Muscle of leg (tissue), 11 donors: Measurements from ENCODE around the gene SORCS3. TPM values are rescaled to one million over a fixed set of nuclear protein-coding genes. Genes with fewer than 3 reads are reported as not detected.

Experiments used
- DNase-seq: peaks from one replicate; pipeline ENCODE4 v3.0.0; 2013
- H3K27ac ChIP-seq: one replicate; pipeline ENCODE4 v1.5.1; 2013; ENCODE audit warnings: mild to moderate bottlenecking, low read length, control low read depth
- H3K27me3 ChIP-seq: one replicate; pipeline ENCODE4 v1.6.1; 2013; ENCODE audit warnings: low read length; ENCODE audit not compliant: control insufficient read depth, insufficient read depth
- H3K36me3 ChIP-seq: one replicate; pipeline ENCODE4 v1.6.1; 2013; ENCODE audit warnings: low read length; ENCODE audit not compliant: control insufficient read depth, insufficient read depth
- H3K4me1 ChIP-seq: one replicate; pipeline ENCODE4 v1.6.1; 2013; ENCODE audit warnings: low read length; ENCODE audit not compliant: control insufficient read depth, insufficient read depth
- H3K4me3 ChIP-seq: one replicate; pipeline ENCODE4 v1.5.1; 2013; ENCODE audit warnings: low read length, control low read depth
- H3K9me3 ChIP-seq: replicated peaks from 2 replicates; pipeline ENCODE4 v1.6.1; 2013; ENCODE audit warnings: low read depth, low read length; ENCODE audit not compliant: control insufficient read depth
- WGBS: methylation state at CpG from one replicate; pipeline ENCODE4 v1.1.5; 2013; ENCODE audit warnings: missing lambda C conversion rate; ENCODE audit not compliant: insufficient coverage; 5-methylcytosine and 5-hydroxymethylcytosine counted together
- polyA plus RNA-seq, 8 donors: library from polyadenylated mRNA; unstranded; fragments of 120-200 nt; gene quantifications; one replicate each; pipeline versions ENCODE4 v1.2.1 to v1.2.3, GENCODE V29; 2013; ENCODE audit warnings: inconsistent platforms in 1 of 8, low replicate concordance in 1 of 8; ENCODE audit not compliant: insufficient read length in 8 of 8, insufficient read depth in 1 of 8
- total RNA-seq: library from RNA; stranded (reverse); fragments of 120-200 nt; gene quantifications from one replicate; pipeline ENCODE4 v1.2.4, GENCODE V29; 2013

Gene SORCS3
- total and polyA plus RNA-seq, 9 donors: 0.03 to 0.36 (median 0.13) TPM; not detected in 1

DNA sequence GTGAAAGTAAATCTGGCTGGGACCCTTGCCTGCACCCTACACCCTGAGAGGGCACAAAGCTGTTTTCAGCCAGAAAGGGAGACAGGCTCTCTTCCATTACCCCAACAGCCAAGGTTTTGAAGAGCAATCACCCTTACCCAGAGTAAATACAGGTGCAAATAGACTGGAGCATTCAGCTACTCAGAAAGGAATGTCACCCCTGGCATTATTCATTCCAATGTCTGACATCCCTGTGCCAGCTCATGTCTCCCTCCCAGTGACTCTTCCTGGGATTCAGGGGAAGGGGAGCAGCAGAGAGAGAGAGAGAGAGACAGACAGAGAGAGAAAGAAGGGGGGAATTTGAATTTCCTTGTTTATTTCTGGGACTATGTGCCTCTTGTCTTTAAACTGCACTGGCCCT lies 611.8 kb downstream of the SORCS3 start:
- Histone ChIP-seq H3K4me1 (no peaks in the 10 kb centered on the region), H3K27ac (no peak overlapping the region), H3K36me3 (no peaks in the 10 kb centered on the region), H3K4me3 (no peak overlapping the region), H3K9me3 (no peaks in the 10 kb centered on the region), H3K27me3 (no peaks in the 10 kb centered on the region)
- DNase-seq: no peak

DNA sequence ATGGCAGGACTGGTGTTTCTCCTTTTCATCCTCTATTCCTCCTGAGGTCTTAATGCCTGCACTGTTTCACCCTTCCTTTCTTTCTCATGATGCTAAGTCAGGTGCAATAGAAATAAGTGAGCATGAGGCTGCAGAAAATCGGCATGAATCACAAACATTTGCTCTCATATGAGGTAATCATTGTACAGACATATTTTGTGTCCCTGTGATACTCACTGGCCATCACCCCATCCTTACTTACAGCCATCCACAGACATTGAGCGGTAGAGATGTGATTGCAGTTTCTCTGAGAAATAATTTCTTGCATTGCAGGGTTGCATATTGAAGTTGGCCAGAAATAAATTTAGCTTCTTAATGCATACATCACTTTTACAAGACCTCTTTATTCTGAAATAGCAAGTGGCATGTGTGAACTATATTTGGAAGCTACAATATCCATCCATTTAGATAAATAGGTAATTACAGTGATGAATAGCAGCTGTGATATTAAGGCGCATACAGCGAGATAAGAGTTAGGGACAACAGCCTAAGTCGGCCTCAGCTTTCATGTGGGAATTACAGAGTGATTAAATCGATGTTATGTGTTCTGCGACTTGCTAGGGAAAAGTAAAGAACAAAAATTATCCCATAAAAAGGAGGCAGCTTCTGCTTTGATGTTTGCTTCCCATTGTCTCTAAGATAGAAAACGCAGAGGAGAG lies 612.6 kb downstream of the SORCS3 start:
- H3K27ac ChIP-seq: no peak overlapping the region
- 87% methylated on average over 4 of the region's 8 CpGs for WGBS
- no peaks in the 10 kb centered on the region for H3K4me1 ChIP-seq
- no peaks in the 10 kb centered on the region for H3K9me3 ChIP-seq
- H3K4me3 ChIP-seq: no peak overlapping the region
- no peaks in the 10 kb centered on the region for H3K27me3 ChIP-seq
- H3K36me3 ChIP-seq: no peaks in the 10 kb centered on the region
- no peak for DNase-seq

DNA sequence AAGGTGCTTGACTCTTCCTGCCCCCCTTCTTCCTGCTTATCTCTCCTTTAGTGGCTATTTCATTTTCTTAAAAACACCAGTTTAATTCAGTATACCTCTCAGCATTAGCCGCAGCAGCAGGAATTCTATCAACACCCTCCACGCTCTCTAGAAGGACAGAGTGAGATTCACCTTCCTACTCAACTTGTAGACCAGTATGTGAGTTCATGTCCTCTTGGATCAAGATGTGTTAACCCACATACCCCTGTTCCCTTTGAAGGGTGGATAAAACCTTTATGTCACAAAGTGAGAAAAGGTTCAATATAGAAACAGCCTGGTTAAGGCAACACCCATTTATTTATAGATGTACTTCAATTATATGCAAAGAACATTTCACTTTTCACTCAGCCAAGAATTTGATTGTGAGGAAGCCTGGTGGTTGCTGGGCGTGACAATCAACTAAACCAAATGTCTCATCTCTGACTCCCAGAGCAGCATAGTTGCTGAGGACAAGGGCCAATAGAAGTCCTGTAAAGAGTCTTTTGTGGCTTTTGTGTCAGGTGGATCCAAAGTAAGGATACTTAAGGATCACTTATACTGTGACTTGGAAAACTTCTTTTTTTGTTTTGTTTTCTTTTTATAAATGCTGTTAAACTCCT lies 617.1 kb downstream of the SORCS3 start:
- 73% methylated on average over 2 of the region's 3 CpGs for WGBS
- Histone ChIP-seq H3K27ac (no peak overlapping the region), H3K36me3 (no peaks in the 10 kb centered on the region), H3K9me3 (no peaks in the 10 kb centered on the region), H3K27me3 (no peaks in the 10 kb centered on the region), H3K4me1 (no peaks in the 10 kb centered on the region), H3K4me3 (no peak overlapping the region)
- no peak for DNase-seq

DNA sequence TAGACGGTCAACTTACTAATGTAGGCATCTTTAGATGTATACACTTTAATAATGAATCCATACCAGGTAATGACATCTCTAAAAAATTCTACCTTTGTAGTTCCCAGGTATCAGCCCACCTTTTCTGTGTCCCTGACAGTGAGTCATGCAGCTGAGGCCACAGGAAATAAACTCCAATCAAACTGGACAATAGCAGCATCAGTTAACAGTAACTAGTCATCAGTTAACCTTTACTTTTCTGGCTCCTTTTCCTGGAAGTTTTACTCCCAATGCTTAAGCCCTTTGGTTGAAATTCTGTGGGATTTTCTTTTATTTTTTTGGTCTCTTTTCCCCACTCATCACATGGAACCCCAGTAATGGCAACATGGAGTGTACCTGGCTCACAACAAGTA lies 617.6 kb downstream of the SORCS3 start:
- Histone ChIP-seq H3K36me3 (no peaks in the 10 kb centered on the region), H3K4me3 (no peak overlapping the region), H3K27me3 (no peaks in the 10 kb centered on the region), H3K27ac (no peak overlapping the region), H3K4me1 (no peaks in the 10 kb centered on the region), H3K9me3 (no peaks in the 10 kb centered on the region)
- no CpG with 5 or more reads among the region's 1 CpG for WGBS
- DNase-seq: no peak

DNA sequence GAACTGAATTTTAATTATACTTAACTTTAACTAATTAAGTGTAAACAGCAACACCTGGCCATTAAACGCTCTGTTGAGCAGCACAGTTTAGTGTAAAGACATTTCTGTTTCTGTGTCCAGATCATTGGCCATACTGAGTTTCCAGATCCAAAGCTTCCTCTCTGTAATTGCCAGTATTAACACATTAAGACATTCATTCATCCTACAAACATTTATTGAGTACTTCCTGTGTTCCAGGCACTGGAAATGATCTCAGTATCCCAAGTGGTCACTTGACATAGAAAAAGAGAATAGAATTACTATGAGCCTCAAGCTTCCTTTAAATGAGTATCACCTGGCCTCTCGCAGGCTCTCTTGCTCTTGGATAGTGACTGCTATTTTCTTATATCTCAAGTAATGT lies 618.1 kb downstream of the SORCS3 start:
- WGBS: 40% methylated on average over 1 of the region's 2 CpGs
- no peaks in the 10 kb centered on the region for H3K9me3 ChIP-seq
- no peaks in the 10 kb centered on the region for H3K4me1 ChIP-seq
- H3K36me3 ChIP-seq: no peaks in the 10 kb centered on the region
- H3K27me3 ChIP-seq: no peaks in the 10 kb centered on the region
- no peak overlapping the region for H3K27ac ChIP-seq
- no peak overlapping the region for H3K4me3 ChIP-seq
- peak; percentile 23 for DNase-seq

DNA sequence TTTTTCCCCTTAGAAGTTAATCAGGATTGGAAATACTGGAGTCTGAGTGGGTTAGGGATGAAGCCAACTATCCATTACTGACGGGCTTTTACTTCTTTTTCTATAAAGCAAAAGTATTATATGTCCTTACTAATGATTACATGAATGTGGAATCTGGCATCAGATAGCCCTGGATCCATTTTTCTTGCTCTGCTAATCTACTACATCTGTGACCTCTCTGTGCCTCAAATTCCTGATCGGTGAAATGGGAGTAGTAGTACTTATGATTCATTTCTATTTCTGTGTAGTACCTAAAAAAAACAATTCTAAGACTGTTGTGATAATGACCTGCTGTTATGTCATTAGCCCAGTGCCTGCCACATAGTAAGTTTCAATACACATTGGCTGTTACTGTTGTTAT lies 621.6 kb downstream of the SORCS3 start:
- no peaks in the 10 kb centered on the region for H3K27me3 ChIP-seq
- no peaks in the 10 kb centered on the region for H3K36me3 ChIP-seq
- H3K9me3 ChIP-seq: no peaks in the 10 kb centered on the region
- WGBS: no CpG with 5 or more reads among the region's 2 CpGs
- no peaks in the 10 kb centered on the region for H3K4me1 ChIP-seq
- no peak overlapping the region for H3K27ac ChIP-seq
- DNase-seq: no peak
- H3K4me3 ChIP-seq: no peak overlapping the region

DNA sequence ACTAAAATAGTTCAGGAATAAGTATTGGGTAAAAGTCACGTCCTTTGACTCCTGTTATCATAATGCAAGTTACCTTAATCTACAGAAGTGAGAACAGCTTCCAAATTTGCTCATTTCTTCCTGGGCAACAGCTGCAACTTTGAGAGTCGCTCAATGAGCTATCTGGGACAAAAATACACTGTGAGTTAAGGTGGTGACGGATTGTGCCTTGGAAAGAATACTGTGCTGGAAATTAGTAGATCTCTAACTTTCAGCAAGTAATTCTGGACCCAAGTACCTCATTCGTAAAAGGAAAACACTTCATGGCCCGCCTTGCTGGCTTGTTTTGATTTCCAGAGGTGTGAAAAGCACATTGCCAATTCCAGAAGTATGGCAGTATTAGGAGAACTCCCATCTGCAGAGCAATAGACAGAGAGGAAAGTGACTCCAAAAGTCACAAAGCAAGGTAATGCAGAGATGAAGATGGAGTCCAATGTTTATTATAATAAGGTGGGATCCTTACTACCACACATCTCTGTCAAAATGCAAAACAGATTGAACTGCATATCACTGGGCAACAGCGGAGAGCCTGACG lies 626.0 kb downstream of the SORCS3 start:
- H3K27ac ChIP-seq: no peak overlapping the region
- no peaks in the 10 kb centered on the region for H3K36me3 ChIP-seq
- no peaks in the 10 kb centered on the region for H3K4me1 ChIP-seq
- no peaks in the 10 kb centered on the region for H3K9me3 ChIP-seq
- H3K27me3 ChIP-seq: no peaks in the 10 kb centered on the region
- peak; percentile 8 for DNase-seq
- WGBS: 75% methylated on average over 2 of the region's 7 CpGs
- no peak overlapping the region for H3K4me3 ChIP-seq

DNA sequence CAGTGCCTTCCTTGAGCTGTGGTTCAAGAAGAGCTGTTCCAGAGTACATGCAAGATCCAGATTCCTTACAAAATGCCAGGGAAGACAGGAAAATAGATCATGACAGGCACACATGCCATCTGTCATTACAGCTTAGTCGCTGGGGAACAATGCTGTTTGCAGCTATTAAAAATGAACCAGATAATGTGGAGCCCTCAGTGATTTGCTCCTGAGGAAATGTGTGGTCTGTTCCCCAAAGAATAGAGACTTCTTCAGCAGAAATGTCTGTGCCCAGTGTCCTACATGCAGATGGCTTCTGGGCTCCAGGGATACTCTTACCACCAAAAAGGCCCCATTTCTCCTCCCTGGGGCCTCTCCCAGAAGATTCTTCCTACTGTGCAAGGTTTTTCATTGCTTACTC lies 627.9 kb downstream of the SORCS3 start:
- no peak for DNase-seq
- no peak overlapping the region for H3K4me3 ChIP-seq
- WGBS: 89% methylated on average over 1 of the region's 1 CpG
- H3K4me1 ChIP-seq: no peaks in the 10 kb centered on the region
- no peaks in the 10 kb centered on the region for H3K27me3 ChIP-seq
- no peak overlapping the region for H3K27ac ChIP-seq
- no peaks in the 10 kb centered on the region for H3K9me3 ChIP-seq
- H3K36me3 ChIP-seq: no peaks in the 10 kb centered on the region

DNA sequence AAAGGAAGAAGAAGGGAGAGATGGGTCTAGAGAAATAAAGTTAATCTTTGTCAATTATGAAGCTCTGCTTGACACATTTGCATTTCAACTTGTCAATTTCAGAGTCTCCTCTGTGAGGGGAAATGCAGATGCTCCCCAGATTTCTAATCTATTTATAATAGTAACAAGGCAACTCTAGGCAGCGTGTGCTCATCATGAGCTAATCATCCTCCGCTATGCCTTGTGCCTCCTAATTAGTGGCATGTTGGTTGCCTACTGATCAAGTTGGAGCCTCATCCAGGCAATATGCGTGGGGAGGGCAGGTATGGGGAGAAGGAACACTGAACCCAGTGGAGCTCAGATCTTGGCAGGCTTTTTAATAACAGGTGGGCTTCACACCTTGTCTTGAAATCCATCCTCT lies 628.6 kb downstream of the SORCS3 start:
- DNase-seq: no peak
- H3K27me3 ChIP-seq: no peaks in the 10 kb centered on the region
- 92% methylated on average over 2 of the region's 3 CpGs for WGBS
- no peak overlapping the region for H3K27ac ChIP-seq
- no peaks in the 10 kb centered on the region for H3K4me1 ChIP-seq
- no peak overlapping the region for H3K4me3 ChIP-seq
- H3K36me3 ChIP-seq: no peaks in the 10 kb centered on the region
- no peaks in the 10 kb centered on the region for H3K9me3 ChIP-seq

DNA sequence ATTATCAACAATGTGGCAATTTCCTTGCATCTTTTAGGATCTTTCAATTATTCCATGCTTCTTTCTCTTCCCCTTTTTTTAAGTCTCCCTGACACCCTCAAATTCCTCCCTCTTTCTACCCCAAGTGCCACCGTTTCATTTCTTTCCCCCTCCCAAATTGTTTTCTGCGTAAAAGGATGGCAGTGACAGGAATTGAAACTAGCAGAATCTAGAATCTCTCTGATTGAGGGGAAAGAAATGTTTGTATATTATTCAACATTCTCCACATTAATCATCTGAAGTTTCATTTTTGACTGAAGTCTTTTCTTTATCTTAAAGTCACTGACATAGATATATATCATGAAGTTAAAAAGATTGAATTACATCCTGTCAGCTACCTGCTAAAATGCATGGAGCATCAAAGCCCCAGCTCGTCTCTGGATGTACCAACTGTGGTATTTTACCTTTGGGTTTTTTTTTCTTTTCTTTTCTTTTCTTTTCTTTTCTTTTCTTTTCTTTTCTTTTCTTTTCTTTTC lies 633.5 kb downstream of the SORCS3 start:
- Histone ChIP-seq H3K4me1 (no peaks in the 10 kb centered on the region), H3K4me3 (no peak overlapping the region), H3K27me3 (no peaks in the 10 kb centered on the region), H3K36me3 (no peaks in the 10 kb centered on the region), H3K9me3 (no peaks in the 10 kb centered on the region), H3K27ac (no peak overlapping the region)
- no peak for DNase-seq
- no CpG with 5 or more reads among the region's 3 CpGs for WGBS
